ENCODE data around the gene ZNHIT1.

GRCh38 chr7:101241443-101242349 lies 23.7 kb downstream of the ZNHIT1 start:
- TF ChIP-seq CTCF (IDR thresholded peaks at IDR 0.05) (no peak), POLR2A (IDR thresholded peaks at IDR 0.05) (no peak), EP300 (IDR thresholded peaks at IDR 0.05) (no peak)

All from gastroesophageal sphincter (tissue), 3 donors.